GM12874 (cell line): Measurements from ENCODE around the gene TFPT.
A peak's percentile ranks its signal among the peaks of the same experiment; 100 is the strongest.

Source experiments
- TF ChIP-seq, protein P1 (sequence below): IDR thresholded peaks from 2 replicates; pipeline ENCODE4 v1.5.1; 2011; ENCODE audit warnings: low read depth, mild to moderate bottlenecking, control low read depth, low read length, moderate library complexity; ENCODE audit not compliant: insufficient read depth

TFPT gene

DNA sequence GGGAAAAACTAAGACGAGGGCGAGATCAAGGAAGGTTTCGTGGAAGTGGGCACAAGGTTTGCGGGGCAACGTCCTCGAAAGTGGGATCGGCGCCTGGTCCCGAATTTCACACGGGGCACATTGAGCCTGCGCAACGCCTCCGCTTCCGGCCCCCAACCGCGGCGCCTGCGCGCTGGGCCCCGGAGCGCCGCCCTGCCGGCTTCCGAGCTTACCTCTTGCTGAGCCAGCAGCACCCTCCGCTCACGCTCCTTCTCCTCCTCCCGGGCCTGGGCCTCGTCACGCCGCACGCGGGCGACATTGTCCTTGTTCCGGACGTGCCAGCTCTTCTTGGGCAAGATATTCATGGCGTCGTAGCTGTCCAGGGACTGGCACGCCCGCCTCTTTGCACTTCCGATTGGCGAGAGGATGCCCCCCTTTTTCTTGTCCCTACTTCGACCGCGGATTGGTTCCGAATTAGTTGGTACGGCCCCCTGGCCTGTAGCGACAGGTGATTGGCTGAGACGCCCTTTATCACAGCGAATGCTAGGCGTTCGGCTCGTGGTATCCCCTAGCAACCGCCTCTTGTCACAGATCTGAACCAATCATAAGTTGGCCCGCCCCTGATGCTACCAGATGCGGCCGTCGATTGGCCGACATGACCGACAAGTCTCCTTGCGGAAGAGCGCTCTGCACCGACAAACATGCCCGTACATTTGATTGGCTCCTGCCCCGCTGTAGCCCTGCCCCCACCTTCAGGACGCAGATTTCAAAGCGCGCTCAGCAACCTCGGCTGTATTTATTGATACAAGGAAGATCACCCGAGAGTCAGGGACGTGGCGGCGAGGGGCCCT, 44.1 kb upstream of the TFPT start, which contains the start of gene LENG1:
TSS of gene LENG1 (minus strand) at position 370 of the 830 bp plus-strand sequence. CDS start at position 344, 26 bp downstream.
- TF ChIP-seq, protein P1, sequence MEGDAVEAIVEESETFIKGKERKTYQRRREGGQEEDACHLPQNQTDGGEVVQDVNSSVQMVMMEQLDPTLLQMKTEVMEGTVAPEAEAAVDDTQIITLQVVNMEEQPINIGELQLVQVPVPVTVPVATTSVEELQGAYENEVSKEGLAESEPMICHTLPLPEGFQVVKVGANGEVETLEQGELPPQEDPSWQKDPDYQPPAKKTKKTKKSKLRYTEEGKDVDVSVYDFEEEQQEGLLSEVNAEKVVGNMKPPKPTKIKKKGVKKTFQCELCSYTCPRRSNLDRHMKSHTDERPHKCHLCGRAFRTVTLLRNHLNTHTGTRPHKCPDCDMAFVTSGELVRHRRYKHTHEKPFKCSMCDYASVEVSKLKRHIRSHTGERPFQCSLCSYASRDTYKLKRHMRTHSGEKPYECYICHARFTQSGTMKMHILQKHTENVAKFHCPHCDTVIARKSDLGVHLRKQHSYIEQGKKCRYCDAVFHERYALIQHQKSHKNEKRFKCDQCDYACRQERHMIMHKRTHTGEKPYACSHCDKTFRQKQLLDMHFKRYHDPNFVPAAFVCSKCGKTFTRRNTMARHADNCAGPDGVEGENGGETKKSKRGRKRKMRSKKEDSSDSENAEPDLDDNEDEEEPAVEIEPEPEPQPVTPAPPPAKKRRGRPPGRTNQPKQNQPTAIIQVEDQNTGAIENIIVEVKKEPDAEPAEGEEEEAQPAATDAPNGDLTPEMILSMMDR, result peak; percentile 43

DNA sequence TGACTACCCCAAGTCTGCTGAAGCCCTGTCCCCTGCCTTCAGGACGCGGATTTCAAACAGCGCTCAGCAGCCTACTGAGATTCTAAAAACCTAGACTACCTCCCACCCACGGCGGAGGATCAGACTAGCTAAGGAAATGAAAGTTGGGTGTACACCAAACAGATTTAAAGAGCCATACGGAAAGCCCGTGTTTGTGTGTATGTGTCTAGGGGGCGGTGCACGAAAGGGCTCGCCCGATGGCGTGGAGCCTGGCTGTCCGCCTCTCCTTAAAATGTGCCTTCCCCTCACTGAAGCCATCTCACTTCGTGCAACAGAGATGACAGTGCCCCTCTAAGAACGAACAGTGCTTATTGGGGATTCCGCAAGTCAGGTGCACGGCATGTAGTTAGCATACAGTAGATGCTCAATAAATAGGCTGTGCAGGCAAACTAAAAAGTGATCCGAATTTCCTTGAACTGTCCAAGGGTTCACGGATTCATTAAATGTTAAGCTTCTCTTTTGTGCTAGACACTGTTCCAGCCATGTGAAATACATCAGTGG, 43.4 kb upstream of the TFPT start:
- TF ChIP-seq, protein P1, result no peak

DNA sequence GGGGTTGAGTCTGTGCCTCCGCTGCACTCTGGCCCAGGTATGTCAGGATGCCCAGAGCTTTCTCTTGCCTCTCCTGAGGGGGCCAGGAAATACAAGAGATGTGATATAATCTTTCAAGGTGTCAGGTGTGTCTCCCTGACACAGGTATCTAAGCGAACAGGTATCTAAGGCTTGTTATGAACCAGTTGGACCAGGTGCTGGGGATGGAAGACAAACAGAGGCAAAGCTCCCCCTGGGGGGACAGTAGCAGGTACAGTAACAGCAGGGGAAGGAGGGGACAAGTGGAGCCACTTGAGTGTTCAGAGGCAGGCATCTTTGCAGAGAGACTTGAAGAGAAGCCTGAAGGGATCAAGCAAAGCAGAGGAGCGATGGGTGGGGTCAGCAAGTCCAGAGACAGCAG, 41.5 kb upstream of the TFPT start:
- TF ChIP-seq, protein P1, result no peak

DNA sequence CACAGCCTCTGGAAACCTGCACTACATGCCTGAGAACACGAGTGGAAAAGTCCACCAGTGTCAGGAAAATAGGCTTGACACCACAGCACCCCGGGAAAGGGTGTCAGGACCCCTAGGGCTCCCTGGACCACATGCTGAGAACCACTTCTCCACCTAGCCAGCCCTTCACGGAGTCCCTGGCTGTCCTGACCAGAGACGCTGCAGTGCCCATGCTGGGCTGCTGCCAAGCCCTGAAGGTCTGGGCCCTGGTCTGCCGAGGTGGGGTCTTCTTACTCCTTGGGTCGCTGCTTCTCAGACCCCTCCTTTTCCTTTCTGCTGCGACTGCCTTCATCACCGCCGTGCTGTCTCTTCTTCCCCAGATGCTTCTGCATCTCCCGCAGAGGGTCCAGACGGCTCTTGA, 41.0 kb upstream of the TFPT start:
- TF ChIP-seq, protein P1, result no peak

DNA sequence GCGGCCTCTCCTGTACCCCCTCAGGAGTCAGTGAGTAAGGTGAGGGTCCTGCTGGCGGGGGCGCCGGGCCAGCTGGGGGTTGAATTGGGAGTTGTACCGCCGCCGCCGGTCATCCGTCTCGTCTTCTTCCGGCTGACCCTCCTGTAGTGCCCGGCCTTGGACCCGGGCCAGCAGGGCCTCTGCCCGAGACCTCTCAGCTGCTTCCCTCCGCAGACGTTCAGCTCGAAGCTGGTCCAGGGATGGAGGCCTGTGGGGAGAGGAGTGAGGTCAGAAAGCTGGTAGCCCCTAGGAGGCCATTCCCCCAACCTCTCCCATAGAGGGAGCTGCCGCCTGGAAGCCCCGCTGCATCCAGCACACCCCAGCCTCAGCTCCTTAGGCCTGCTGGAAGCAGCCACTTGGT, 40.2 kb upstream of the TFPT start:
- TF ChIP-seq, protein P1, result no peak

DNA sequence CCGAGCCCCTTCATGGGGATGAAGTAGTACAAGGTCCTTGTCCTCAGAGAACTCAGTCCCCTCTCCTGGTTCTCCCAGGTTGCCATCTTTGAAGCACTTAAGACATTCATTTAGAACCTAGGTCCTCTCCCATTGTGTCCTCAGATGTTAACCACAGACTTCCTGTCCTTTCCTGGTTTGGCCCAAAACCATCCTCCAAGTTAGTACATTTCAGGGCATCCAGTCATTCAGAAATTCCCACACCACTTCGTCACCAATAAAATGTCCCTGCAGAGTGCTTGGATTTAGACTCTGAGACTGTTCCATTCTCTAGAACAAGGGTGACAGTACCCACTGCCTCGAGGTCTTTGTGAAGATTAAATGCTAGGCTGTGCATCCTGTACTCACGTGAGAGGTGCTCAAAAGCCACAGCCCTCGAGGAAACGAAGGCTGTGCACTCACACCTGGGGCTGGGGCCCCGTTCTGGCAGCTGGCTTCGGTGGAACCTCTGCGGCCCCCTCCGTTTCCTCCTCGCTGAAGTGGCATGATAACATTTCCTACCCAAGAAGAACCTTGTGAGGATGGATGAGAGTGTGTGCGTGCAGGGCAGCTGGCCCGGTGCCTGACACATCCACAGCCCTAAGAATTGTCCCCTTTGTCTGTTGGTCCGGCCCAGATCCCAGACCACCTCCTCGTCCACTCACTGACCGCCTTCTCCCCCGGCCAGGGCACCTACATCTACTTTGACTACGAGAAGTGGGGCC, 39.3 kb upstream of the TFPT start:
- TF ChIP-seq, protein P1, result no peak

DNA sequence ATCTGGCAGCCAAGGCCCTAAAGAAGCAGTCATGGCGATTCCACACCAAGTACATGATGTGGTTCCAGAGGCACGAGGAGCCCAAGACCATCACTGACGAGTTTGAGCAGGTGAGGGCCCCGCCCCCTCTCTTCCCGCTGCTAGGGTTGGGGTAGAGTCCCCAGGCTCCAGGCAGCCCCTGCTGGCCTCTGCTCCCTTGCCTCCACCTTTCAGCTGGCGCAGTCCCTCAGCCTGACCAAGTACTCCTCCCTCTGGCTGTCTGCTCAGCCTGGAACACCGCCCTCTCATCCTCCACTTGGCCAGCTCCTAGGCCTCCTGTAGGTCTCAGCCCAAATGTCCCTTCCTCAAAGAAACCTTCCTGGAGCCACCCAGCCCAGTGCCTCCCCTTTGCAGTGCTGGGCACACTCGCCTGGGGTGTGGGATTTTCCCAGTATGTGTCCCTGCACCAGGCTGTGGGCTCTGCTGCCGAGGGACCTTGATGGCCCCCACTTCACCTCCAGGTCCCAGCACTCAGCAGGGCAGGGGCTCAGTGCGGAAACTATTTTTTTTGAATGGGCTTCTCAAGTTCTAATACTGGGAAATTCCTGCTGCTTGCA, 38.4 kb upstream of the TFPT start:
- TF ChIP-seq, protein P1, result no peak
